Measurements from ENCODE around the gene CLINT1. TPM values are rescaled to one million over a fixed set of nuclear protein-coding genes. Genes with fewer than 3 reads are reported as not detected.

The CLINT1 gene
- total and polyA plus RNA-seq, 2 of the 13 experiments (the other 11 are each of a cell fraction or from before 2014, with no cell fraction given) = 64.0 to 104 TPM

- no peak for TF ChIP-seq ZNF407 (CRISPR knock-in tag; IDR thresholded peaks at IDR 0.05; ENCODE audit: not compliant biosample characterization)
- no peak for TF ChIP-seq ZNF383 (CRISPR knock-in tag; IDR thresholded peaks at IDR 0.05; ENCODE audit: borderline replicate concordance)
- no peak for TF ChIP-seq MNT (IDR thresholded peaks at IDR 0.05)
- no peak for TF ChIP-seq FOXK1 (CRISPR knock-in tag; IDR thresholded peaks at IDR 0.05; ENCODE audit: borderline replicate concordance, low read depth)
- no peak for TF ChIP-seq ZBTB2 (CRISPR knock-in tag; IDR thresholded peaks at IDR 0.05; ENCODE audit: low read depth)
- no peak for TF ChIP-seq ZNF670 (CRISPR knock-in tag; IDR thresholded peaks at IDR 0.05; ENCODE audit: borderline replicate concordance)
- TF ChIP-seq ZNF33A (CRISPR knock-in tag; IDR thresholded peaks at IDR 0.05; ENCODE audit: borderline replicate concordance) = no peak
- no peak for TF ChIP-seq ZNF143 (CRISPR knock-in tag; IDR thresholded peaks at IDR 0.05)
- no peak for TF ChIP-seq NR0B2 (CRISPR knock-in tag; IDR thresholded peaks at IDR 0.05)
These were observed 110.9 kb downstream of the CLINT1 start (continued) for GRCh38 chr5:157747766-157748700.

Measured in HepG2 (cell line).